IMR-90 (cell line): ENCODE data around the gene FAM163A. TPM values are rescaled to one million over a fixed set of nuclear protein-coding genes. Genes with fewer than 3 reads are reported as not detected.
A peak's percentile ranks its signal among the peaks of the same experiment; 100 is the strongest.

Source experiments
- ATAC-seq: fragments of 200-7000 bp; cut with Tn5 transposase; 2 replicates; pipeline ENCODE4 v1.9.1; 2020; ENCODE audit warnings: low read depth, mild to moderate bottlenecking, moderate library complexity
- BruUV-seq: library from RNA; stranded (reverse); fragments of 400-500 nt; replicated peaks from 2 replicates; lab custom pipeline; 2021; lab: Mats Ljungman, UMichigan
- CTCF ChIA-PET: fragments of 300-600 bp; formaldehyde crosslinking; extraction: SDS; loops from one replicate; lab custom pipeline; 2021; ENCODE audit warnings: antibody characterized with exemption; lab: Yijun Ruan, JAX
- POLR2A ChIA-PET: fragments of 300-600 bp; sonication (Branson Sonifier 250); formaldehyde crosslinking; loops from one replicate; lab custom pipeline; 2022; ENCODE audit warnings: antibody characterized with exemption; ENCODE audit not compliant: unreplicated experiment; lab: Charles Lee
- DNase-seq: peaks from one replicate; pipeline ENCODE4 v3.0.0; 2013
- H2AFZ ChIP-seq: replicated peaks from 2 replicates; pipeline ENCODE3; 2013; ENCODE audit warnings: low read length, mild to moderate bottlenecking; ENCODE audit not compliant: poor library complexity
- H2AK5ac ChIP-seq: 2 replicates; pipeline ENCODE4 v1.6.1; 2013; ENCODE audit warnings: low read depth, low read length, inconsistent platforms
- H2AK9ac ChIP-seq: replicated peaks from 2 replicates; pipeline ENCODE3; 2013; ENCODE audit warnings: mild to moderate bottlenecking, low read depth, low read length, moderate library complexity; ENCODE audit not compliant: poor library complexity
- H2BK120ac ChIP-seq: 2 replicates; pipeline ENCODE4 v1.6.1; 2013; ENCODE audit warnings: low read depth, low read length, inconsistent platforms
- H2BK15ac ChIP-seq: 3 replicates; pipeline ENCODE4 v1.6.1; 2013; ENCODE audit warnings: low read depth, low read length, inconsistent platforms
- H2BK20ac ChIP-seq: 2 replicates; pipeline ENCODE4 v1.6.1; 2013; ENCODE audit warnings: low read depth, mild to moderate bottlenecking, inconsistent platforms, low read length, moderate library complexity
- H2BK5ac ChIP-seq: 2 replicates; pipeline ENCODE4 v1.6.1; 2013; ENCODE audit warnings: mild to moderate bottlenecking, low read depth, low read length, inconsistent platforms; ENCODE audit not compliant: poor library complexity, severe bottlenecking
- H3K14ac ChIP-seq: replicated peaks from 2 replicates; pipeline ENCODE4 v1.6.1; 2013; ENCODE audit warnings: low read depth, low read length, inconsistent platforms
- H3K18ac ChIP-seq: 2 replicates; pipeline ENCODE4 v1.6.1; 2013; ENCODE audit warnings: low read depth, low read length, control low read depth
- H3K23ac ChIP-seq: 2 replicates; pipeline ENCODE4 v1.6.1; 2013; ENCODE audit warnings: low read depth, low read length, inconsistent platforms
- H3K27ac ChIP-seq: 2 replicates; pipeline ENCODE4 v1.5.1; 2013; ENCODE audit warnings: mild to moderate bottlenecking, control low read depth, low read length; ENCODE audit not compliant: insufficient read depth
- H3K27me3 ChIP-seq: 2 replicates; pipeline ENCODE4 v1.6.1; 2013; ENCODE audit warnings: low read length; ENCODE audit not compliant: control insufficient read depth, insufficient read depth
- H3K36me3 ChIP-seq: 2 replicates; pipeline ENCODE4 v1.6.1; 2013; ENCODE audit warnings: low read length, mixed read lengths; ENCODE audit not compliant: control insufficient read depth, insufficient read depth
- H3K4ac ChIP-seq: 2 replicates; pipeline ENCODE4 v1.6.1; 2013; ENCODE audit warnings: low read depth, low read length, inconsistent platforms
- H3K4me1 ChIP-seq: 2 replicates; pipeline ENCODE4 v1.6.1; 2013; ENCODE audit warnings: low read length, mixed read lengths; ENCODE audit not compliant: control insufficient read depth, insufficient read depth
- H3K4me2 ChIP-seq: 2 replicates; pipeline ENCODE4 v1.6.1; 2013; ENCODE audit warnings: low read depth, mild to moderate bottlenecking, control low read depth, low read length, moderate library complexity
- H3K4me3 ChIP-seq: 2 replicates; pipeline ENCODE4 v1.5.1; 2013; ENCODE audit warnings: low read depth, mild to moderate bottlenecking, control low read depth, low read length, moderate library complexity; ENCODE audit not compliant: insufficient read depth
- H3K56ac ChIP-seq: 2 replicates; pipeline ENCODE4 v1.6.1; 2013; ENCODE audit warnings: low read length, inconsistent platforms; ENCODE audit not compliant: insufficient read depth; ENCODE audit errors: extremely low read depth
- H3K79me1 ChIP-seq, 2 experiments: 2 replicates each; pipeline ENCODE4 v1.6.1; 2013; ENCODE audit warnings: low read length in 2 of 2, inconsistent platforms in 1 of 2, low read depth in 1 of 2
- H3K9ac ChIP-seq: 2 replicates; pipeline ENCODE4 v1.6.1; 2013; ENCODE audit warnings: low read depth, low read length, control low read depth
- H3K9me1 ChIP-seq: 2 replicates; pipeline ENCODE4 v1.6.1; 2013; ENCODE audit warnings: low read length, inconsistent platforms; ENCODE audit not compliant: insufficient read depth
- H3K9me3 ChIP-seq: 2 replicates; pipeline ENCODE4 v1.6.1; 2013; ENCODE audit warnings: low read length; ENCODE audit not compliant: control insufficient read depth, insufficient read depth
- H4K20me1 ChIP-seq: 2 replicates; pipeline ENCODE4 v1.6.1; 2013; ENCODE audit warnings: low read length, inconsistent platforms; ENCODE audit not compliant: insufficient read depth
- H4K5ac ChIP-seq: 2 replicates; pipeline ENCODE4 v1.6.1; 2013; ENCODE audit warnings: mild to moderate bottlenecking, low read depth, low read length, control low read depth
- H4K8ac ChIP-seq, 2 experiments: 2 replicates each; pipeline ENCODE4 v1.6.1; 2013; ENCODE audit warnings: low read depth in 2 of 2, low read length in 2 of 2, control low read depth in 1 of 2, inconsistent platforms in 1 of 2
- H4K91ac ChIP-seq: 2 replicates; pipeline ENCODE4 v1.6.1; 2013; ENCODE audit warnings: low read depth, low read length, inconsistent platforms; ENCODE audit not compliant: insufficient read depth
- BHLHE40 ChIP-seq: fragments of 150-350 bp; IDR thresholded peaks from 2 replicates; pipeline ENCODE4 v1.6.1; 2016; ENCODE audit warnings: mild to moderate bottlenecking, low read depth, low read length
- ELK1 ChIP-seq: fragments of 150-350 bp; IDR thresholded peaks from 2 replicates; pipeline ENCODE4 v1.6.1; 2016; ENCODE audit warnings: low read depth, mild to moderate bottlenecking, low read length, moderate library complexity, borderline replicate concordance
- MXI1 ChIP-seq: IDR thresholded peaks from 2 replicates; pipeline ENCODE4 v1.6.1; 2012; ENCODE audit warnings: low read depth, mild to moderate bottlenecking, low read length, moderate library complexity, borderline replicate concordance
- RFX5 ChIP-seq: IDR thresholded peaks from 2 replicates; pipeline ENCODE4 v1.8.0; 2012; ENCODE audit warnings: low read depth, mild to moderate bottlenecking, low read length, moderate library complexity
- WGBS, 2 experiments: methylation state at CpG; one replicate each; pipeline versions ENCODE4 v1.1.5 to v1.1.7; 2013; ENCODE audit warnings: missing lambda C conversion rate in 2 of 2; ENCODE audit not compliant: insufficient read length in 1 of 2; ENCODE audit errors: extremely low coverage in 2 of 2; 5-methylcytosine and 5-hydroxymethylcytosine counted together
- dilution Hi-C: fragments of 300-500 bp; cut with HindIII; formaldehyde crosslinking; loops from one replicate; pipeline ENCODE4 v1.14.3; 2018; ENCODE audit warnings: low sequenced_read_pairs; ENCODE audit not compliant: unreplicated experiment
- in situ Hi-C: fragments of 300-500 bp; cut with MboI; formaldehyde crosslinking; loops from 3 replicates; pipeline ENCODE4 v1.14.3; 2019; ENCODE audit warnings: low sequenced_read_pairs, inconsistent platforms, mixed read lengths
- intact Hi-C: fragments of 100-400 bp; cut with micrococcal nuclease; formaldehyde crosslinking; loops from 2 replicates; pipeline ENCODE4 v1.10.0; 2022
- polyA plus RNA-seq, 3 experiments: library from polyadenylated mRNA; depleted of rRNA; stranded (reverse); fragments of >200 nt; gene quantifications; 2 replicates each; pipeline ENCODE4 v1.2.3, GENCODE V29; 2012; ENCODE audit warnings: low replicate concordance in 1 of 3
- total RNA-seq: library from RNA; depleted of rRNA; stranded (reverse); fragments of >200 nt; gene quantifications from 2 replicates; pipeline ENCODE4 v1.2.3, GENCODE V29; 2012
- TF ChIP-seq, protein P1 (sequence below): fragments of 150-350 bp; IDR thresholded peaks from 2 replicates; pipeline ENCODE4 v1.6.1; 2017; ENCODE audit warnings: mild to moderate bottlenecking, antibody characterized with exemption, low read length, low read depth

Gene FAM163A
- total and polyA plus RNA-seq, 2 of the 4 experiments (the other 2 are of a cell fraction) = not detected

GRCh38 chr1:179825798-179826460 lies 82.8 kb downstream of the FAM163A start:
- no peak for DNase-seq
- CTCF ChIA-PET = no interaction called here

More at GRCh38 chr1:179825798-179826460, 82.8 kb downstream of the FAM163A start:
- no peak overlapping the region for H2AK5ac ChIP-seq
- H3K56ac ChIP-seq = no peak overlapping the region
- H3K23ac ChIP-seq = no peak overlapping the region
- no peaks in the 10 kb centered on the region for H3K9me1 ChIP-seq
- H2BK5ac ChIP-seq = no peak overlapping the region
- intact Hi-C loops (no loop called here), in situ Hi-C loops (no loop called here), dilution Hi-C loops (no loop called here)
- no peak overlapping the region for H4K91ac ChIP-seq
- ATAC-seq = no peak; the same call in 1 of the 2 replicates
- no peaks in the 10 kb centered on the region for H3K36me3 ChIP-seq
- H3K9me3 ChIP-seq = no peaks in the 10 kb centered on the region
- no peak for TF ChIP-seq BHLHE40
- TF ChIP-seq RFX5 = no peak
- TF ChIP-seq MXI1 = no peak
- TF ChIP-seq ELK1 = no peak
- TF ChIP-seq, protein P1, sequence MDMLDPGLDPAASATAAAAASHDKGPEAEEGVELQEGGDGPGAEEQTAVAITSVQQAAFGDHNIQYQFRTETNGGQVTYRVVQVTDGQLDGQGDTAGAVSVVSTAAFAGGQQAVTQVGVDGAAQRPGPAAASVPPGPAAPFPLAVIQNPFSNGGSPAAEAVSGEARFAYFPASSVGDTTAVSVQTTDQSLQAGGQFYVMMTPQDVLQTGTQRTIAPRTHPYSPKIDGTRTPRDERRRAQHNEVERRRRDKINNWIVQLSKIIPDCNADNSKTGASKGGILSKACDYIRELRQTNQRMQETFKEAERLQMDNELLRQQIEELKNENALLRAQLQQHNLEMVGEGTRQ = no peak
- no peak overlapping the region for H3K18ac ChIP-seq
- no peak overlapping the region for H3K27ac ChIP-seq
- POLR2A ChIA-PET = no interaction called here
- H2BK15ac ChIP-seq = no peak overlapping the region
- H3K27me3 ChIP-seq = peaks cover 28% of the 10 kb centered on the region
- no peaks in the 10 kb centered on the region for H3K4me1 ChIP-seq
- H4K8ac ChIP-seq = no peak overlapping the region
- WGBS, 2 experiments = 70% methylated on average over 2 of the region's 13 CpGs; no CpG with 5 or more reads in 1 of the 2 experiments
- no peak overlapping the region for H2AK9ac ChIP-seq
- no peak overlapping the region for H2BK20ac ChIP-seq
- no peak overlapping the region for H3K4me2 ChIP-seq
- H4K5ac ChIP-seq = no peak overlapping the region
- H3K79me1 ChIP-seq = no peaks in the 10 kb centered on the region
- peak overlapping the region; percentile 18 for H2AFZ ChIP-seq
- no TSS peak for BruUV-seq
- no peak overlapping the region for H3K9ac ChIP-seq
- H3K14ac ChIP-seq = no peak overlapping the region
- H3K4me3 ChIP-seq = no peak overlapping the region
- H4K20me1 ChIP-seq = no peaks in the 10 kb centered on the region
- H3K4ac ChIP-seq = no peak overlapping the region
- H2BK120ac ChIP-seq = no peak overlapping the region
